Panc1 (cell line): ENCODE data around the gene C2orf76. TPM values are rescaled to one million over a fixed set of nuclear protein-coding genes. Genes with fewer than 3 reads are reported as not detected.

Experiments
- ATAC-seq: fragments of 200-7000 bp; cut with Tn5 transposase; 2 replicates; pipeline ENCODE4 v1.9.1; 2020; ENCODE audit warnings: mild to moderate bottlenecking, moderate library complexity
- BruUV-seq: library from RNA; stranded (reverse); fragments of 400-500 nt; replicated peaks from 2 replicates; lab custom pipeline; 2021; lab: Mats Ljungman, UMichigan
- CTCF ChIA-PET: fragments of 300-600 bp; sonication (Branson Sonifier 250); formaldehyde crosslinking; loops from one replicate; lab custom pipeline; 2022; ENCODE audit warnings: antibody characterized with exemption; lab: Charles Lee
- POLR2A ChIA-PET: fragments of 300-600 bp; sonication (Branson Sonifier 250); formaldehyde crosslinking; loops from one replicate; lab custom pipeline; 2022; ENCODE audit warnings: antibody characterized with exemption; lab: Charles Lee
- DNase-seq: peaks from one replicate; pipeline ENCODE4 v3.0.0-alpha.2; 2010; ENCODE audit warnings: low read depth, low spot score
- H3K27ac ChIP-seq: 2 replicates; pipeline ENCODE4 v1.5.1; 2011; ENCODE audit warnings: mild to moderate bottlenecking, low read length, inconsistent platforms
- H3K27me3 ChIP-seq: fragments of 200-500 bp; sonication (Bioruptor generic); 2 replicates; pipeline ENCODE4 v1.6.0; 2014; ENCODE audit warnings: low read length, inconsistent platforms; ENCODE audit not compliant: control insufficient read depth, insufficient read depth
- H3K36me3 ChIP-seq: fragments of 200-500 bp; sonication (Bioruptor generic); 2 replicates; pipeline ENCODE4 v1.5.1; 2014; ENCODE audit warnings: inconsistent platforms, mild to moderate bottlenecking, low read length, moderate library complexity; ENCODE audit not compliant: control insufficient read depth, insufficient read depth
- H3K4me1 ChIP-seq: 2 replicates; pipeline ENCODE4 v1.5.1; 2011; ENCODE audit warnings: inconsistent platforms, mild to moderate bottlenecking, low read length, moderate library complexity; ENCODE audit not compliant: control insufficient read depth, insufficient read depth
- H3K4me3 ChIP-seq, 2 experiments: 2 replicates each; pipeline ENCODE4 v1.5.1; 2011 to 2012; ENCODE audit warnings: low read depth in 2 of 2, low read length in 2 of 2, mild to moderate bottlenecking in 2 of 2, inconsistent platforms in 1 of 2, moderate library complexity in 1 of 2
- H3K9me3 ChIP-seq: fragments of 200-500 bp; sonication (Bioruptor generic); 2 replicates; pipeline ENCODE4 v1.5.1; 2014; ENCODE audit warnings: low read depth, mild to moderate bottlenecking, inconsistent platforms, low read length, moderate library complexity; ENCODE audit not compliant: control insufficient read depth, insufficient read depth
- CTCF ChIP-seq: fragments of 450-650 bp; IDR thresholded peaks from 2 replicates; pipeline ENCODE4 v1.5.1; 2017; ENCODE audit warnings: mild to moderate bottlenecking
- POLR2AphosphoS5 ChIP-seq: IDR thresholded peaks from 2 replicates; pipeline ENCODE4 v1.6.1; 2012; ENCODE audit warnings: mild to moderate bottlenecking, low read depth, low read length, moderate library complexity
- SIN3A ChIP-seq: IDR thresholded peaks from 2 replicates; pipeline ENCODE4 v1.6.1; 2012; ENCODE audit warnings: low read depth, mild to moderate bottlenecking, low read length, moderate library complexity, borderline replicate concordance; ENCODE audit not compliant: insufficient read depth
- TCF7L2 ChIP-seq: IDR thresholded peaks from 2 replicates; pipeline ENCODE4 v1.6.1; 2011; ENCODE audit warnings: mild to moderate bottlenecking, low read depth, low read length, inconsistent platforms
- in situ Hi-C: cut with HindIII; loops from 2 replicates; pipeline ENCODE4 v1.10.0; 2016; ENCODE audit warnings: low sequenced_read_pairs, low pct_unique_long_range_greater_than_20kb
- intact Hi-C: fragments of 100-400 bp; cut with micrococcal nuclease; formaldehyde crosslinking; loops from one replicate; pipeline ENCODE4 v1.10.0; 2022; ENCODE audit not compliant: unreplicated experiment
- total RNA-seq: library from RNA; stranded (reverse); gene quantifications from one replicate; pipeline ENCODE4 v1.2.1, GENCODE V29; 2021; ENCODE audit not compliant: unreplicated experiment
- TF ChIP-seq, protein P1 (sequence below), 2 experiments: IDR thresholded peaks; 2 replicates each; pipeline ENCODE4 v1.6.1; 2011 to 2012; ENCODE audit warnings: low read depth in 2 of 2, control low read depth in 1 of 2, low read length in 1 of 2, mild to moderate bottlenecking in 1 of 2, moderate library complexity in 1 of 2; ENCODE audit not compliant: insufficient read depth in 1 of 2

The C2orf76 gene
- total RNA-seq, 1 experiment from 2014 or later: 22.7 TPM

DNA sequence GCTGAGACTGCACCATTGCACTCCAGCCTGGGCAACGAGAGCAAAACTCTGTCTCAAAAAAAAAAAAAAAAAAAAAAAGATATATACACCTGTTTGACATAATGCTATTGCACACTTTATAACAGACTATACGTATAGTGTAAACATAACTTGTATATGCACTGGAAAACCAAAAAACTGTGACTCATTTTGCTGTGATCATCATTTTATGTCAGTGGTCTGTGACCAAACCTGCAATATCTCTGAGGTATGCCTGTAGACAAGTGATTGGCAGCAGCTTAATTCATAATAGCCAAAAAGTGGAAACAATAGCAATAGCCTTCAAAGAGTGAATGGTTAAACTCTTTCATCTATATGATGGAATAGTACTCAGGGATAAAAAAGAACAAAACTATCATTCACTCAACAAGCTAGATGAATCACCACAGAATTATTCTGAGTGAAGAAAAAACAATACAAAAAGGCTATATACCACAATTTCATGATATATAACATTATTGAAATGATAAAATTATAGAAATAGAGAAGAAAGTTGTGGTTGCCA, 6.1 kb downstream of the C2orf76 start:
- Histone ChIP-seq H3K4me3 (no peak overlapping the region), H3K27me3 (no peaks in the 10 kb centered on the region), H3K27ac (no peak overlapping the region), H3K9me3 (no peaks in the 10 kb centered on the region), H3K36me3 (no peaks in the 10 kb centered on the region), H3K4me1 (peaks cover 8% of the 10 kb centered on the region)
- ATAC-seq: no peak
- intact Hi-C loops: no loop called here
- CTCF ChIA-PET: no interaction called here
- no peak for DNase-seq
- TF ChIP-seq CTCF: no peak
- no peak for TF ChIP-seq SIN3A
- TF ChIP-seq, protein P1, sequence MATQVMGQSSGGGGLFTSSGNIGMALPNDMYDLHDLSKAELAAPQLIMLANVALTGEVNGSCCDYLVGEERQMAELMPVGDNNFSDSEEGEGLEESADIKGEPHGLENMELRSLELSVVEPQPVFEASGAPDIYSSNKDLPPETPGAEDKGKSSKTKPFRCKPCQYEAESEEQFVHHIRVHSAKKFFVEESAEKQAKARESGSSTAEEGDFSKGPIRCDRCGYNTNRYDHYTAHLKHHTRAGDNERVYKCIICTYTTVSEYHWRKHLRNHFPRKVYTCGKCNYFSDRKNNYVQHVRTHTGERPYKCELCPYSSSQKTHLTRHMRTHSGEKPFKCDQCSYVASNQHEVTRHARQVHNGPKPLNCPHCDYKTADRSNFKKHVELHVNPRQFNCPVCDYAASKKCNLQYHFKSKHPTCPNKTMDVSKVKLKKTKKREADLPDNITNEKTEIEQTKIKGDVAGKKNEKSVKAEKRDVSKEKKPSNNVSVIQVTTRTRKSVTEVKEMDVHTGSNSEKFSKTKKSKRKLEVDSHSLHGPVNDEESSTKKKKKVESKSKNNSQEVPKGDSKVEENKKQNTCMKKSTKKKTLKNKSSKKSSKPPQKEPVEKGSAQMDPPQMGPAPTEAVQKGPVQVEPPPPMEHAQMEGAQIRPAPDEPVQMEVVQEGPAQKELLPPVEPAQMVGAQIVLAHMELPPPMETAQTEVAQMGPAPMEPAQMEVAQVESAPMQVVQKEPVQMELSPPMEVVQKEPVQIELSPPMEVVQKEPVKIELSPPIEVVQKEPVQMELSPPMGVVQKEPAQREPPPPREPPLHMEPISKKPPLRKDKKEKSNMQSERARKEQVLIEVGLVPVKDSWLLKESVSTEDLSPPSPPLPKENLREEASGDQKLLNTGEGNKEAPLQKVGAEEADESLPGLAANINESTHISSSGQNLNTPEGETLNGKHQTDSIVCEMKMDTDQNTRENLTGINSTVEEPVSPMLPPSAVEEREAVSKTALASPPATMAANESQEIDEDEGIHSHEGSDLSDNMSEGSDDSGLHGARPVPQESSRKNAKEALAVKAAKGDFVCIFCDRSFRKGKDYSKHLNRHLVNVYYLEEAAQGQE (IDR thresholded peaks at IDR 0.05; ENCODE audit: insufficient read depth in 1 of 2, low read depth in 2 of 2, low read length in 1 of 2): no peak
- no peak for TF ChIP-seq TCF7L2
- POLR2A ChIA-PET: no interaction called here
- in situ Hi-C loops: no loop called here
- no TSS peak for BruUV-seq

DNA sequence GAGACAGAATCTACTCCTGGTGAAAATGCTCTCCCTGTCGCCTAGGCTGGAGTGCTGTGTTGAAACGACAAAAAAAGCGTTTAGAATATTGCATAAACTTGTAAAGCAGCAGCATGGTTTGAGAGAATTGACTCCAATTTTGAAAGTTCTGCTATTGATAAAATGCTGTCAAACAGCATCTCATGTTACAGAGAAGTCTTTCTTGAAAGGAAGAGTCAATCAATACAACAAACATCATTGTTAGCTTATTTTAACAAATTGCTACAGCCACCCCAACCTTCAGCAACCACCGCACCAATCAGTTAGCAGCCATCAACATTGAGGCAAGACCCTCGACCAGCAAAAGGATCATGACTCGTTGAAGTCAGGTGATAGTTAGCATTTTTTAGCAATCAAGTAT, 6.9 kb downstream of the C2orf76 start:
- Histone ChIP-seq H3K27ac (no peak overlapping the region), H3K4me3 (no peak overlapping the region), H3K4me1 (peaks cover under 1% of the 10 kb centered on the region; the same call in 1 of the 2 replicates), H3K36me3 (no peaks in the 10 kb centered on the region), H3K9me3 (no peaks in the 10 kb centered on the region), H3K27me3 (no peaks in the 10 kb centered on the region)
- ChIA-PET CTCF (no interaction called here), POLR2A (no interaction called here)
- intact Hi-C loops: no loop called here
- DNase-seq (no peak), ATAC-seq (no peak)
- no TSS peak for BruUV-seq
- in situ Hi-C loops: no loop called here
- TF ChIP-seq SIN3A: no peak
- no peak for TF ChIP-seq CTCF
- TF ChIP-seq POLR2AphosphoS5: no peak
- TF ChIP-seq, protein P1 (IDR thresholded peaks at IDR 0.05; ENCODE audit: insufficient read depth in 1 of 2, low read depth in 2 of 2, low read length in 1 of 2): no peak
